Memory B cell (primary cell): ENCODE results near the gene TRAPPC10.
"Not testable (repeated sequence)": the region's sequence is repeated elsewhere in the genome, so short reads cannot be mapped to it uniquely, and the experiment has no call there.

Source experiments
- ATAC-seq: fragments of 150-1000 bp; cut with Tn5 transposase; 2 replicates; pipeline ENCODE4 v1.10.0; 2021; ENCODE audit warnings: low read depth, mild to moderate bottlenecking, moderate library complexity
- DNase-seq, 2 donors: peaks; one replicate each; pipeline ENCODE4 v3.0.0; 2022; ENCODE audit warnings: low spot score in 2 of 2
- H3K27ac Mint-ChIP-seq: one replicate; pipeline ENCODE4 v1.8.0; 2022; ENCODE audit warnings: mild to moderate bottlenecking, moderate library complexity, mixed read lengths
- H3K27me3 Mint-ChIP-seq: one replicate; pipeline ENCODE4 v1.8.0; 2022; ENCODE audit warnings: mixed read lengths
- H3K36me3 Mint-ChIP-seq: one replicate; pipeline ENCODE4 v1.8.0; 2022; ENCODE audit warnings: mild to moderate bottlenecking, mixed read lengths
- H3K4me1 Mint-ChIP-seq: one replicate; pipeline ENCODE4 v1.8.0; 2022; ENCODE audit warnings: mixed read lengths
- H3K4me3 Mint-ChIP-seq: one replicate; pipeline ENCODE4 v1.8.0; 2022; ENCODE audit warnings: mild to moderate bottlenecking, moderate library complexity, mixed read lengths
- H3K9me3 Mint-ChIP-seq: one replicate; pipeline ENCODE4 v1.8.0; 2022; ENCODE audit warnings: mixed read lengths

The TRAPPC10 gene

GRCh38 chr21:44145616-44146015 lies 133.5 kb downstream of the TRAPPC10 start:
- not testable (repeated sequence) for H3K27me3 Mint-ChIP-seq, H3K36me3 Mint-ChIP-seq, H3K4me1 Mint-ChIP-seq, H3K4me3 Mint-ChIP-seq, H3K27ac Mint-ChIP-seq, H3K9me3 Mint-ChIP-seq, DNase-seq
- ATAC-seq = peak; percentile 30

DNA sequence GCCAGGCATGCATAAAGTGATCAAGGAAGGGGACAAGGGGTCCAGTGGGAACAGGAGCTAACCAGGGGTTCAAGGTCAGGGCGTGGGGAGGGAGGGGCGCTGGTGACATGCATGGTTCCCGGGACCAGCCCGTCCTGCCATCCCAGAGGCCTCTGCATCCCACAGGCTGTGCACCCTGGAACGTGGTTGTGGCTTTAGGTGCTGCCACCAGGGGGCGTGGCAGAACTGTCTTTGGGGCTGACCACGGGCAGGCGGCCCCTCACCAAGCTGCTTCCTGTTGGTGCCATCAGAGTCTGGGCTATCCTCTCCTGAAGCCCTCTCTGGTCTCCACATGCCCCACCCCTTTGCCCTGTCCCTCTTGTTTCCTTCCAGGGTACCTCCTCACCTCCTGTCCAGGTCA lies 135.0 kb downstream of the TRAPPC10 start:
- not testable (repeated sequence) for ATAC-seq, H3K27me3 Mint-ChIP-seq, H3K27ac Mint-ChIP-seq, DNase-seq, H3K36me3 Mint-ChIP-seq, H3K4me1 Mint-ChIP-seq, H3K9me3 Mint-ChIP-seq, H3K4me3 Mint-ChIP-seq

DNA sequence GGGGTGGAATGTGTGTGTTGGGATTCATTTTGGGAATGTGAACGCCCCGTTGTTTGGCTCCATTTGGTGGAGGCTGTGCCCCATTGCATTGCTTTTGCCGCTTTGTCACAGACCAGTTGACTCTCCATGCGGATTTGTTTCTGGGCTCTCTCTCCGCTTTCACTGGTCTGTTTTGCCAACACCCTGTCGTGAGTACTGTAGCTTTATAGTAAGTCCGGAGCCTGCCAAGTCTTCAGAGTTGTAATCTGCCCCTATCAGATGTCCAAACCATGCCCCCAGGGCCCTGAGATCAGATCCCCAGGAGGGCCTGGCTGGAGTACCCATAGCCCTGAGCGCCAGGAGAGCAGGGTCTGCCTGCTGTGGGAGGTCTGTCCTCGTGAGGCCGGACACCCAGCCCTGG lies 138.1 kb downstream of the TRAPPC10 start:
- DNase-seq, H3K36me3 Mint-ChIP-seq, ATAC-seq, H3K4me1 Mint-ChIP-seq, H3K4me3 Mint-ChIP-seq, H3K9me3 Mint-ChIP-seq, H3K27me3 Mint-ChIP-seq, H3K27ac Mint-ChIP-seq: not testable (repeated sequence)

DNA sequence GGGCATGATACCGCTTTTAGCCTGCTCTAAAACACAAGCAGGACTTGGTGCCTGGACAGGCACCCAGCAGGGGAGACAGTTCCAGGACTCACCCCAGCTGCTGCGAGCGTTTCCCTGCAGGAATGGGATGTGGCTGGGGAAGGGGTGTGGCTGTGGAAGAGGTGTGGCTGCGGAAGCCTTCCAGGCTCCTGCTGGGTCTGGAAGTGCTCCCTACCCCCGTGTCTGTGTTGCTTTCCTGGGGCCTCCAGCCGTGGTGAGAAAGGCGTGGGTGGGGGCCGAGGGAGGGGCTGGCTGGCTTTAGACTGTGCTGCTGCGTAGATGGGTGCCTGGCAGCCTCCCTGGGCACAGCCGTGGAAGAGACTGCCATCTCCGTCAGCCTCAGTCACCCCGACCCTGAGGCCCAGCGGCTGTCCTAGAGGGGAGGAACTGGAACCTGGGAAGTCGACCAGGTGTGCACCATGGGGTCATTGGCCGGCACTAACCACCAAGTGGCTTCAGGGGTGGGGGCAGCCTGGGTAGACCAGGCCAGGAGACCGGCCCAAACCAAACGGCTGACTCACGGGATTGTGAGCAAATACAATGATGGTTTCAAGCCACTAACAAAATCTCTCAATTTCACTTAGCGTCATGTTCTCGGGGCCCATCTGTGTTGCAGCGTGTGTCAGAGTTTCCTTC lies 141.2 kb downstream of the TRAPPC10 start:
- not testable (repeated sequence) for H3K27ac Mint-ChIP-seq, H3K9me3 Mint-ChIP-seq, ATAC-seq, DNase-seq, H3K27me3 Mint-ChIP-seq, H3K36me3 Mint-ChIP-seq, H3K4me1 Mint-ChIP-seq, H3K4me3 Mint-ChIP-seq

DNA sequence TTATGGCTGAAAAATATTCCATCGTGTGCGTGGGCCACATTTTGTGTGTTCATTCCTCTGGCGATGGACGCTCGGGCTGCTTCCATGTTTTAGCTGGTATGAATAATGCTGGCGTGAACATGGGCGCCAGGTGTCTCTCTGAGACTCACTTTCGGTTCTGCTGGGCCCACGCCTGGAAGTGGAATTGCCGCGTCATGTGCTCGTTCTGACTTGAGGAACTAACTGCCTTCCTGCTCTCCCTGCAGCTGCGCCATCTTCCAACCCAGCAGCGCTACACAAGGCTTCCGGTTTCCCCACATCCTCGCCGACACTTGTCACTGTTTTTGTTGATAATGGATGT lies 141.8 kb downstream of the TRAPPC10 start:
- not testable (repeated sequence) for H3K4me1 Mint-ChIP-seq, H3K4me3 Mint-ChIP-seq, H3K27ac Mint-ChIP-seq, H3K36me3 Mint-ChIP-seq, H3K9me3 Mint-ChIP-seq, DNase-seq, H3K27me3 Mint-ChIP-seq
- peak; percentile 42 for ATAC-seq

- not testable (repeated sequence) for DNase-seq, ATAC-seq, H3K4me1 Mint-ChIP-seq, H3K4me3 Mint-ChIP-seq, H3K27ac Mint-ChIP-seq, H3K36me3 Mint-ChIP-seq, H3K9me3 Mint-ChIP-seq, H3K27me3 Mint-ChIP-seq
These were observed 142.7 kb downstream of the TRAPPC10 start for GRCh38 chr21:44154816-44155230.

GRCh38 chr21:44155231-44155993 lies 143.3 kb downstream of the TRAPPC10 start:
- H3K4me3 Mint-ChIP-seq, H3K36me3 Mint-ChIP-seq, H3K9me3 Mint-ChIP-seq, H3K4me1 Mint-ChIP-seq, H3K27ac Mint-ChIP-seq, H3K27me3 Mint-ChIP-seq, DNase-seq: not testable (repeated sequence)
- ATAC-seq = peak; percentile 55

- not testable (repeated sequence) for H3K4me1 Mint-ChIP-seq, H3K36me3 Mint-ChIP-seq, H3K27me3 Mint-ChIP-seq, H3K4me3 Mint-ChIP-seq, H3K9me3 Mint-ChIP-seq, H3K27ac Mint-ChIP-seq, ATAC-seq, DNase-seq
These were observed 143.9 kb downstream of the TRAPPC10 start for GRCh38 chr21:44155994-44156380.
